Measurements from ENCODE around the gene LMO7. TPM values are rescaled to one million over a fixed set of nuclear protein-coding genes. Genes with fewer than 3 reads are reported as not detected.

Gene LMO7
- total and polyA plus RNA-seq, 2 of the 4 experiments (the other 2 are of a cell fraction): 266 to 367 TPM

GRCh38 chr13:75612354-75612753 lies 23.8 kb upstream of the LMO7 start:
- Histone ChIP-seq H3K4me2 (ENCODE audit: low read depth, low read length) (no peak overlapping the region), H4K5ac (ENCODE audit: low read depth, low read length) (no peak overlapping the region), H3K4me3 (ENCODE audit: insufficient read depth, low read depth, low read length) (no peak overlapping the region), H3K18ac (ENCODE audit: low read depth, low read length) (no peak overlapping the region), H2BK20ac (ENCODE audit: low read depth, low read length) (no peak overlapping the region), H3K56ac (ENCODE audit: extremely low read depth, insufficient read depth, low read length) (no peak overlapping the region), H3K4ac (ENCODE audit: low read depth, low read length) (no peak overlapping the region), H3K9me3 (ENCODE audit: control insufficient read depth, insufficient read depth, low read length) (no peaks in the 10 kb centered on the region), H3K27ac (ENCODE audit: insufficient read depth, low read length) (no peak overlapping the region), H3K27me3 (ENCODE audit: control insufficient read depth, insufficient read depth, low read length) (no peaks in the 10 kb centered on the region), H4K8ac (ENCODE audit: low read depth in 2 of 2, low read length in 2 of 2) (no peak overlapping the region), H2AK5ac (ENCODE audit: low read depth, low read length) (no peak overlapping the region), H3K9ac (ENCODE audit: low read depth, low read length) (no peak overlapping the region), H3K23ac (ENCODE audit: low read depth, low read length) (no peak overlapping the region), H3K4me1 (ENCODE audit: control insufficient read depth, insufficient read depth, low read length) (no peaks in the 10 kb centered on the region), H4K20me1 (ENCODE audit: insufficient read depth, low read length) (no peaks in the 10 kb centered on the region), H2BK5ac (ENCODE audit: low read depth, low read length, poor library complexity, severe bottlenecking) (no peak overlapping the region), H2BK120ac (ENCODE audit: low read depth, low read length) (no peak overlapping the region), H4K91ac (ENCODE audit: insufficient read depth, low read depth, low read length) (no peak overlapping the region), H2AFZ (replicated peaks; ENCODE audit: low read length, poor library complexity) (no peak overlapping the region), H3K36me3 (ENCODE audit: control insufficient read depth, insufficient read depth, low read length) (no peaks in the 10 kb centered on the region), H3K9me1 (ENCODE audit: insufficient read depth, low read length) (no peaks in the 10 kb centered on the region), H3K14ac (replicated peaks; ENCODE audit: low read depth, low read length) (no peak overlapping the region), H2AK9ac (replicated peaks; ENCODE audit: low read depth, low read length, poor library complexity) (no peak overlapping the region), H3K79me1 (ENCODE audit: low read depth in 1 of 2, low read length in 2 of 2) (peaks cover 0 to 2% of the 10 kb centered on the region in 2 experiments; a peak in 1 of 4 replicates), H2BK15ac (ENCODE audit: low read depth, low read length) (no peak overlapping the region)
- CTCF ChIA-PET: no interaction called here
- POLR2A ChIA-PET (ENCODE audit: unreplicated experiment): no interaction called here
- no CpG with 5 or more reads among the region's 2 CpGs for WGBS, 2 experiments (ENCODE audit: extremely low coverage in 2 of 2, insufficient read length in 1 of 2)
- dilution Hi-C loops (cut with HindIII; ENCODE audit: low sequenced_read_pairs, unreplicated experiment): no loop called here
- intact Hi-C loops (cut with micrococcal nuclease): no loop called here
- BruUV-seq (replicated peaks): no TSS peak
- no peak; the same call in 1 of the 2 replicates for ATAC-seq (ENCODE audit: low read depth)
- TF ChIP-seq RFX5 (IDR thresholded peaks at IDR 0.05; ENCODE audit: low read depth, low read length) (no peak), RAD21 (IDR thresholded peaks at IDR 0.05; ENCODE audit: low read length) (no peak), POLR2A (IDR thresholded peaks at IDR 0.05; ENCODE audit: low read depth, low read length) (no peak), NFE2L2 (IDR thresholded peaks at IDR 0.05; ENCODE audit: low read depth, low read length) (no peak), FOS (IDR thresholded peaks at IDR 0.05; ENCODE audit: low read depth, low read length) (no peak), USF2 (IDR thresholded peaks at IDR 0.05; ENCODE audit: low read depth, low read length) (no peak)
- in situ Hi-C loops (cut with MboI; ENCODE audit: low sequenced_read_pairs): no loop called here
- DNase-seq: peak; percentile 43
